NOMO-1 treated with DMSO at 0.1 percent for 48 hours (cell line): ENCODE measurements around the gene MPP2.

ENCODE experiments used
- DNase-seq: peaks from one replicate; lab custom pipeline; 2025; ENCODE audit not compliant: unreplicated experiment; lab: John Stamatoyannopoulos, UW

The MPP2 gene

DNA sequence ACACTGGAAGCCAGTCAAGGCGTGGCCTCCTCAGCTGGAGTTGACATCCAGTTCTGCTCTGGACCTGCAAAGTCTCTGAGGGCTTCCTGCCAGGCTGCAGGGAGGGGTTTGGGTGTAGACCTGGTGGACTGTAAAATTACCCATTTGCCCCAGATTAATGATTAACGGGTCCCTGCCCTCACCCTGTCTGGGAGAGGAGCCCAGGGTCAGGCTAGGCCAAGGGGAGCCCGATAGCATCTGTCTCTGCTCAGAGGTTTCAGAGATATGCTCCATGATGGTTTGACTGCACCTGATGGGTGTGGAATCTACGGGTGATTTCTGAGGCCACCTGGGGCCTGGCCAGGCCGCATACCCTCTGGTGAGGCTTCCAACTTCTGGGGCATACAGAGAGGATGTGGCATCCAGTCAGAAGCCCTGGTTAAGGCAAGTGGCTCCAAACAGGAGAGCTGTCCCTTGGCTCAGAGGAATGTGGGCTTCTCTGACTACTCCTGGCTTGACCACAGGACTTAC, 23.8 kb upstream of the MPP2 start:
- no peak for DNase-seq

- no peak for DNase-seq
Observed at GRCh38 chr17:43928609-43929008, 21.3 kb upstream of the MPP2 start.

- DNase-seq, result peak; percentile 55
Observed at GRCh38 chr17:43927929-43928328, 20.6 kb upstream of the MPP2 start.

DNA sequence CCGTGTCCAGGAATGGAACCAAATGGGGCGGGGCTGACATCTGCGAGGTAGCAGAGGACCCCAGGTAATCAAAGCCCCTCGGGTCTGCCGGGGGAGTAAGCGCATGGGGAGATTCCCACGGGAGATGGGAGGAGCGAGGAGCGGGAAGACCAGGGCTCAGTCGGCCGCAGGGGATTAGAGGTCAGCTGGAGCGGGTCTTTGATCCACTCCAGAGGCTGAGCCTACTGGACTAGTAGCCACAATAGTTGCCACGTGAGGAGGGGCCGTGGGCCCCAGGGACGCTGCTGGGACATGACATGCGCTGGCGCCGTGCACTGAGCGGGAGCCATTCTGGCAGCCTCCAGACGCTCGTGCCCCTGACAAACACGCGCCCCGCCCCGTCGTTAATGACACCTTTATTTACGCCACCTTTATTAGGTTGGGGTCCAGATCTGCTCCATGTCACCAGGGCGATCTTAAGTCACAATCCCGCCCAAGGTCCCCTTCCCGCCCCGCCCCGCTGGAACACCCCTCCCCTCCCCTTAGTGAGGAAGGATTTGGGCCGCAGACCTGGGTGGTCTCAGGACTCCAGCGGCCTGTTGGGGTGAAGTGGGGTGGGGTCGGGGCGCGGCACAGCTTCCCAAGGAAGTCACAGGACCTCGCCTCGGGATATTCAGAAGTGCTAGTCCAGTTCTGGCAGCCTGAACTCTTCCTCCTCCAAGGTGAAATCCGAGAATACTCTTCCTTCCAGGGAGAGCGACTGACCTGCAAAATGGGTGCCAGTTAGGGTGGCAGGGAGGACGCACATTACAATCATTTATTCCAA, 19.9 kb upstream of the MPP2 start:
- no peak for DNase-seq

GRCh38 chr17:43924558-43924957, 17.2 kb upstream of the MPP2 start:
- DNase-seq, result no peak

DNA sequence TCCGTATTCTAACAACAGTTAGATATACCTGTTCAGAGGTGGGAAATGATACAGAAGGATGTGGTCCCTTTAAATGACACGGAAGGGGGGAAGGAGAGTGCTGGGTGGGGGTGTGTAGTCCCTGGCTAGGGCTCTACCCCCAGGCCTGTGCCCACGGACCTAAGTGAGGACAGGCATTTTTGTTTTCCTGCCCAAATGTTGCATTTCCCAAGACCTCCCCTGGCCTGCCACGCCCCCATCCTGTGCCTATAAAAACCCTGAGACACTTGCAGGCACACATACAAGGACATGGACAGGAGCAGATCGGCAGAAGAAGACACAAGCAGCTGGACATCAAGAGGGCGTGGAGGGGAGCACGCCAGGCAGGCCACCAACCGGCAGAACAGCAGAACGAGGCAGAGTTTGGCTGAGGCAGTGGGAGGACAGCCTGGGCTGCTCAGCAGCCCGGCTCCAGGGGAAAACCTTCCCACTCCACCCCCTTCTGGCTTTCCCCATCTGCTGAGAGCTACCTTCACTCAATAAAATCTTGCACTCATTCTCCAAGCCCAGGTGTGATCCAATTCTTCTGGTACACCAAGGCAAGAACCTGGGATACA, 13.3 kb upstream of the MPP2 start:
- DNase-seq, result no peak

- no peak for DNase-seq
Observed at GRCh38 chr17:43918026-43918389, 10.7 kb upstream of the MPP2 start.

DNA sequence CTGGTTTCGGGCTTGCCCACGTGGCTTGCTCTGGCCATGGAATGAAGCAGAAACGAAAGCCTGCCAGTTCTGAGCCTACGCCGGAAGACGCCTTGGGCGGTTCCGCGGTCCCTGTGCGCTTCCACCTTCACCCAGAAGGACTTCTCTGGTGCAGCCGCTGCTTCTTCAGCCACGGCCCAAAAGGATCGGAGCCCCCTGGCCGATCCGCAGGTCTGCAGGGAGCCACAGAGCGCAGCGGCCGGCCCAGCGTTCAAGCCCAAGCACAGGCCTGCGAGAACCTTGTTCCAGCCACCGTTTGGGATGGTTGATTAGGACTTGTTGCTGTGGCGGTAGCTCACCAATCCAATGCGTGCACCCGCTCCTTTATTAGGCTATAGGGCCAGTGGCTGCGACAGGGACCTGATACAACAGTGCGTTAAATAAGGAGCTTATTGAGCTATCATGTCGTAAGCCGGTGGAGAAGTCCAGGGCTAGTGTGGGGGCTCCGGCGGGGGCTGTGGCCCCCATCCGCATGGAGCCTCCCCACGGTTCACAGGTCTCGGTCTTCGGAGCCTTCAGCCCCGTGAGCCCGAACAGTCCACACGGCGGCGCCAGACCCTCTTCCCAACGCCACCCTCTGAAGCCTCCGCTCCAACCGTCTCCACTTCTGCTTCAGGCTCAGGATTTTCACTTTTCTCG, 10.2 kb upstream of the MPP2 start:
- peak; percentile 57 for DNase-seq

- no peak for DNase-seq
Observed at GRCh38 chr17:43917016-43917347, 9.6 kb upstream of the MPP2 start.

DNA sequence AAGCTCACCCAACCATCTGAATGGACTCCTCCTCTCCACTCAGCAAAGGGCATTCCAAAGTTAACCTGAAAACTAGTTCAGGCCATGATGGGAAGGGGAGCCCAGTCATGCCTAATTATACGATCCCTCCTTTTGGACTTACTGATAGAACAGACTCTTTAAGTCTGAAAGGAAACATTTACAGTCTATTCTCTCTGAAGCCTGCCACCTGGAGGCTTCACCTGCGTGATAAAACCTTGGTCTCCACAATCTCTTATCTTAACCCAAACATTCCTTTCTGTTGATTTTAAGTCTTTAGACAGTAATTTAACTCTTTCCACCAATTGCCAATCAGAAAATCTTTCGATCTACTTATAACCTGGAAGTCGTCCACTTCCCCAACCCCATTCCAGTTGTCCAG, 9.0 kb upstream of the MPP2 start:
- DNase-seq, result no peak

- no peak for DNase-seq
Observed at GRCh38 chr17:43915559-43915958, 8.2 kb upstream of the MPP2 start.

GRCh38 chr17:43914451-43914850, 7.1 kb upstream of the MPP2 start:
- no peak for DNase-seq

DNA sequence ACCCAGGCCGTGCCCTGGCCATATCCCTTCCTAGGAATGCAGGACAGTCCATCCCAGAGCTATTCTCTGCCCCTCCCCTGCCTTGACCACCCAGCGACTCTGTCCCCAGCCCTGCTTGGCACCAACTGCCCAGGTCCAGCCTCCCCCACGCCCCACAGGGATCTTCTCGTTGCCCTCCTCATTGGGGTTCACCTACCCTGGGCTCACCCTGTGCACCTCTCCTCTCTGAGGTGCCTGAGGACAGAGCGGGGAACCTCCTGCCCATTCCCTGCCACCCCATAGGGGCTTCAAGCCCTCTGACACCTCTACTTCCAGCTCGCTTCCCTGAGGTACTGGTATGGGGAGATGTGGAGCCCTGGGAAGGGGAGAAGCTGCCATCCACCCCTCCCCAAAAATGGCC, 6.2 kb upstream of the MPP2 start:
- no peak for DNase-seq

- no peak for DNase-seq
Observed at GRCh38 chr17:43912635-43913304, 5.4 kb upstream of the MPP2 start.

DNA sequence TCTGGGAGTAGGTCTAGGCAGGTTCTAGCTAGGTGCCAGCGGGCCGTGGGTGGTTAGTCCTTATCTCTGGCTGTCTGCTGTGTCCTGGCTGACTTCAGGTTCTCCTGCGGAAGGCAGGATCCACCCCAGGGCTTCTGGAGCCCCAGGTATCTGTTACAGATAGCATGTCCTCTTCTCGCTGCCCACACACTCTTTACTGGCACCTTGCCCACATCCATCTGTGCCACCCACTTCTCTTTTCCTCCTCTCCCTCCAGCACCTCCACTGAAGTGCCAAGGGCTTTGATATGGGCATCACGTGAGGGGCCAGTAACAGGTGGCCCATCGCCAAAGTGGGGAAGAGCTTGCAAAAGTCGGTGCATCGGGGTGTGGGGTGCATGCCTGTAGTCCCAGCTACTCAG, 4.6 kb upstream of the MPP2 start:
- DNase-seq, result no peak

DNA sequence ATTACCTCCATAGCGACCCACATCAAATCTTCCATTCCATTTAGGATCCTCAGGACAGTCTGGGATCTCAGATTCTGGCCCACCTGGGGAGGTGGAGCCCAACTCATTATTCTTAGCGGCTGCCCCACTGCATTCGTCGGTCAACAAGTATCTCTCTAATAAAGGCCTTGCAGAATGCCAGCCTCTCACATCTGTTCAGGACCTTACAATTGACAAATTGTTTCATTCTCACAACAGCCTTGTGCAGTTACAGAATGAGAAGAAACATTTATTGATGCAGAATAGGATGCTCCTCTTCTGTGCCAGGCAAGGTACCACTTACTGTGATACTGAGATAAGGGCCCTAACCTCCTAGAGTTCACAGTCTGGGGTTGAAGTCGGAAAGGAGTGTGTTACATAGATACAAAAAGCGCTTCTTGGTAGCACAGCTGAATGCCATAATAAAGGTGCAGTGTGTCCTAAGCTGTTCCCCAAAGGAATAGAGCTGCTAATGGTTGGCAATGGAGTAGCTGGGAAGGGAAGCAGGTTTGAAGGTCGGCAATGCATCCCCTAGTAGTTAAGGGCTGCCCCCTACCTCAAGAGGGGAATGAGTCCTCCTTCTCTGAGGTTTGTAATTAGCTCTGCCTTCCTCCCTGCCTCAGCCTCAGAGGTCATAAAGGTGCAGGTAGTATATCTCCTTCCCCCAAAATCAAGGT, 2.3 kb upstream of the MPP2 start:
- no peak for DNase-seq

- peak; percentile 34 for DNase-seq
Observed at GRCh38 chr17:43907998-43908721, 824 bp upstream of the MPP2 start.

DNA sequence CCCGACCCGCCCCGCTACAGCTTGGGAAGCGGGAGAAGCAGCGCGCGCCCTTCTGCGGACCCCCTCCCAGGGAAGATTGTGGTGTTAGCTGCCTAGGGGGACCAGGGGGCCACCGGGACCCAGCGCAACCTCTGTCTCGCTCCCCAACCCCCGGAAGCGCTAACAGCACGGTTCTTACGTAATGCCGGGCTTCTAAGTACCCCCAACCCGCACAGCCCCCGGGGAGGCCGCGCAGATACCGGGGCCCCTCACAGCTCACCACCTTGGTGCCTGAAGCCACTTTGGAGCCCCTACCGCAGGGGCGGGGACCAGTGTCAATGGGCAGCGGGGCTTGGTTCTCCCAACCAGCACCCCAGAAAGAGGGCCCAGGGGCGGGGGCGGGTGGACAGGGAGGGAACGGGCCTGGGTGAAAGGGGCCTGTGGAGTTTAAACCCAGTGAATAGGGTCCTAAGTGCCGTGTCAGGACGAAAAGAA, 348 bp downstream of the MPP2 start:
- no peak for DNase-seq

- no peak for DNase-seq
Observed at GRCh38 chr17:43905985-43906852, 1.1 kb downstream of the MPP2 start.
